Keratinocyte (primary cell): ENCODE results near the gene USP54.

ENCODE experiments used
- CTCF ChIP-seq, 3 experiments: IDR thresholded peaks in 1 of 3; conservative IDR thresholded peaks in 1 of 3; optimal IDR thresholded peaks in 1 of 3; 2 replicates in 2 of 3; 3 replicates in 1 of 3; pipeline versions ENCODE3 to v1.5.1; 2011; ENCODE audit warnings: low read length in 3 of 3, mild to moderate bottlenecking in 3 of 3, moderate library complexity in 2 of 3, control low read depth in 1 of 3, inconsistent platforms in 1 of 3; ENCODE audit not compliant: insufficient read depth in 2 of 3; ENCODE audit errors: extremely low read depth in 1 of 3
- EZH2 ChIP-seq: IDR thresholded peaks from one replicate; pipeline ENCODE4 v1.6.1; 2012; ENCODE audit warnings: inconsistent platforms, mild to moderate bottlenecking, low read length, moderate library complexity

- no peak for TF ChIP-seq EZH2
- TF ChIP-seq CTCF (optimal IDR thresholded peaks at IDR 0.05 in 1 of 3, IDR thresholded peaks at IDR 0.05 in 1 of 3, conservative IDR thresholded peaks at IDR 0.05 in 1 of 3; ENCODE audit: extremely low read depth in 1 of 3, insufficient read depth in 2 of 3, low read length in 3 of 3): no peak
Observed at GRCh38 chr10:73635781-73636180, 44.6 kb upstream of the USP54 start.
